ENCODE results near the gene HOXC6.

The HOXC6 gene

DNA sequence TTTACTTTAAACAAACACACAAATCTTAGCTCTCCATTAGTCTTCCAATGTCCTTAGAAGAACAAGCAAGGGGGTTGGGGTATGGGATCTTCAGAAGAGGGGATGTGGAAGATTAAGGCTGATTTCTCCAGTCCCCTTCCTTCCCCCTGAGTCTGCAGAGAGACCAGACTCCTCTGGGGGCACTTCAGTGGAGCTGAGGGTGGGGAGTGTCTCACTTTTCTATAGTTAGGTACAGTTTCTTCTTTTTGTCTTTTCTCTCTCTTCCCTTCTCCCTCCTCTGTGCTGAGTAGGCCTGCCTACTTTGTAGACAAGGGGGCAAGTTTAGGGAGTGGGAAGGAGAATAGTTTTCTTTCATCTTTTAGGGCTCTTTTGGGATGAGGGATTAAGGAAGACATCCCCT is 27.9 kb downstream of the HOXC6 start:
- DNase-seq (ENCODE audit: low read depth): no peak
- TF ChIP-seq, protein P1, sequence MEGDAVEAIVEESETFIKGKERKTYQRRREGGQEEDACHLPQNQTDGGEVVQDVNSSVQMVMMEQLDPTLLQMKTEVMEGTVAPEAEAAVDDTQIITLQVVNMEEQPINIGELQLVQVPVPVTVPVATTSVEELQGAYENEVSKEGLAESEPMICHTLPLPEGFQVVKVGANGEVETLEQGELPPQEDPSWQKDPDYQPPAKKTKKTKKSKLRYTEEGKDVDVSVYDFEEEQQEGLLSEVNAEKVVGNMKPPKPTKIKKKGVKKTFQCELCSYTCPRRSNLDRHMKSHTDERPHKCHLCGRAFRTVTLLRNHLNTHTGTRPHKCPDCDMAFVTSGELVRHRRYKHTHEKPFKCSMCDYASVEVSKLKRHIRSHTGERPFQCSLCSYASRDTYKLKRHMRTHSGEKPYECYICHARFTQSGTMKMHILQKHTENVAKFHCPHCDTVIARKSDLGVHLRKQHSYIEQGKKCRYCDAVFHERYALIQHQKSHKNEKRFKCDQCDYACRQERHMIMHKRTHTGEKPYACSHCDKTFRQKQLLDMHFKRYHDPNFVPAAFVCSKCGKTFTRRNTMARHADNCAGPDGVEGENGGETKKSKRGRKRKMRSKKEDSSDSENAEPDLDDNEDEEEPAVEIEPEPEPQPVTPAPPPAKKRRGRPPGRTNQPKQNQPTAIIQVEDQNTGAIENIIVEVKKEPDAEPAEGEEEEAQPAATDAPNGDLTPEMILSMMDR (IDR thresholded peaks at IDR 0.05; ENCODE audit: low read depth, low read length, missing control alignments): no peak
- H3K4me3 ChIP-seq (ENCODE audit: low read depth, low read length): no peak overlapping the region

DNA sequence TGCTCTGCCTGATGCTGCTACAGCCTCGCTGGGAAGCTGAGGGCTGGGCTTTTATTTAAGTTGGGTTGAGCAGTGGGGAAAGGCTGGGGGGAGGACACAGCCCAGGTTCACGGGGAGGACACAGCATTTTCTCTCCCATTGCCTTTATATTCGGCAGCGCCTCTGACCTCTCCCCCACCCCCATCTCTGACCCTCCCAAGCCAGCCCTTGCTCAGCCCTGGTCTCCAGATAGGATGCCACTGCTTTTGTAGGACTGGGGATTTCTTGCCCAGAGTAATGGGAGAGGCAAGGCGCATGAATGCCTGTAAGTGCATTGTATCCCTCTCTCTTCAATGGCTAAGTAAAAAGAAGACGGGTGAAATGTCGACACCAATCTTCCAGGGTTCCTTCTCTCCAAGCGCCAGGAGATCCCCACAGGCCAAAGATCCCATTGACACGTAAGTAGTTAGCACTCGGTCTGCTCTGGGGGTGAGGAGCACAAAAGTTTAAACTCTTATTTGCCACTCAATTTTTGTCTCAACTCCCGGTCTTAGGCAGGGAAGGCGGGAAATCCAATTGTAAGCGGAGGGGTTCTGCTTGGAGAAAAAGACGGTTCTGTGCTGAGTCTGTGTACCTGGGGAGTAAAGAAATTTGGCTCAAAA is 30.0 kb downstream of the HOXC6 start:
- TF ChIP-seq, protein P1 (IDR thresholded peaks at IDR 0.05; ENCODE audit: low read depth, low read length, missing control alignments): no peak
- no peak overlapping the region for H3K4me3 ChIP-seq (ENCODE audit: low read depth, low read length)
- DNase-seq (ENCODE audit: low read depth): no peak

DNA sequence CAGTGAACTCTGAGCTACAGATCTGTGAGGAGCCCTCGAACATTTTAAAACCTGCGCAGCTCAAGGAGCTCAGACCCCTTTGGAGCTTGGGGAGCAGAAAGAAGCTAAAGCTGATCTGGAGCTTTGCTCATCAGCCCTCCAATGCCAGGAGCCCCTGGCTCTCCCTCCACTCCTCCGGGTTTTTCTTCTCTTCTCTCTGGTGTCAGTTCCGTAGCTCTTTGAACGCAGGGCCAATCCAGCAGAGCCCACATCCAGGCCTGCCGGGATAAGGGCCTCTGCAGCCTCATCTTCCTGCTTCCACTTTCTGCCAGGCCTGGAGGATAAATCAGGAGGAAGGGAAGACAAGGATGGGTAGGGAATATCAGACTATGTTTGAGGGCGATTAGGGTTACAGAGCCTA is 31.4 kb downstream of the HOXC6 start:
- TF ChIP-seq, protein P1 (IDR thresholded peaks at IDR 0.05; ENCODE audit: low read depth, low read length, missing control alignments): no peak
- no peak for DNase-seq (ENCODE audit: low read depth)
- H3K4me3 ChIP-seq (ENCODE audit: low read depth, low read length): no peak overlapping the region

DNA sequence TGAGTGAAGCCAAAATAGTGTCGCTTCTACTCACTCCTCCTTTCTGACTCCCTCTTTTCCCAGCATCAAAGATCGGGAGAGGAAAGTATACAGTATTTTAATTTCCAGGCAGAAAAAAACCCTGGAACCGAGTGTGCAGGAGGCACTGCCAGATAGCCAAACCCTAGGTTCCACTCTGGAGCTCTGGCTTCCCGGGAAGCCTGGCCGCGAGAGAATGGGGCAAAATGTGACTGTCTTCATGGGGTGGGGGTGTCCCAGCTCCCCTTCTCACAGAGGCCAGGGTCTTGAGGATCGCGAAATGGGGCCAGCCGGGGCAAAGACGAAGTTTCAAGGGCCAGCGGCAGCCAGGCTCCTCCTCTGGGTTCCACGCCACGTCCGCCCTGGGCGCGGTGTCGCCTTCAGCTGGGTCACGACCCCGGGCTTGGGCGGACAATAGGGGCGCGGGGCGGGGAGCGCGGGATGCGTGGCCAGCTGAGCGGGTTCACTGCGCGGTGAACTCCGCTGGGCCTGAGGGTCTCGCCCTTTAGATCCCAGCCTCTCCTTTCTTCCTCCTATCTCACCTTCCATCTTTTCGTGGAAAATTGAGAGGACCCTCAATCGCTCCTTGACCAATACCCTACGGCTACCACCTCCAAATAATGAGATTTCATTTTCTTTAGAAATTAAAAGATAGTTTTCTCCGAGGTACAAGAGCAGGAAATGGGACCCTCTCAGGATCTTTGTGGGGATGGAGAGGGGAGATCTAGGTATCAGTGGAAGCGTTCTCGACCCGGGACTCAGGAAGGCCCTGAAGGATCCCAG is 32.1 kb downstream of the HOXC6 start:
- no peak for DNase-seq (ENCODE audit: low read depth)
- no peak overlapping the region for H3K4me3 ChIP-seq (ENCODE audit: low read depth, low read length)
- TF ChIP-seq, protein P1 (IDR thresholded peaks at IDR 0.05; ENCODE audit: low read depth, low read length, missing control alignments): no peak

DNA sequence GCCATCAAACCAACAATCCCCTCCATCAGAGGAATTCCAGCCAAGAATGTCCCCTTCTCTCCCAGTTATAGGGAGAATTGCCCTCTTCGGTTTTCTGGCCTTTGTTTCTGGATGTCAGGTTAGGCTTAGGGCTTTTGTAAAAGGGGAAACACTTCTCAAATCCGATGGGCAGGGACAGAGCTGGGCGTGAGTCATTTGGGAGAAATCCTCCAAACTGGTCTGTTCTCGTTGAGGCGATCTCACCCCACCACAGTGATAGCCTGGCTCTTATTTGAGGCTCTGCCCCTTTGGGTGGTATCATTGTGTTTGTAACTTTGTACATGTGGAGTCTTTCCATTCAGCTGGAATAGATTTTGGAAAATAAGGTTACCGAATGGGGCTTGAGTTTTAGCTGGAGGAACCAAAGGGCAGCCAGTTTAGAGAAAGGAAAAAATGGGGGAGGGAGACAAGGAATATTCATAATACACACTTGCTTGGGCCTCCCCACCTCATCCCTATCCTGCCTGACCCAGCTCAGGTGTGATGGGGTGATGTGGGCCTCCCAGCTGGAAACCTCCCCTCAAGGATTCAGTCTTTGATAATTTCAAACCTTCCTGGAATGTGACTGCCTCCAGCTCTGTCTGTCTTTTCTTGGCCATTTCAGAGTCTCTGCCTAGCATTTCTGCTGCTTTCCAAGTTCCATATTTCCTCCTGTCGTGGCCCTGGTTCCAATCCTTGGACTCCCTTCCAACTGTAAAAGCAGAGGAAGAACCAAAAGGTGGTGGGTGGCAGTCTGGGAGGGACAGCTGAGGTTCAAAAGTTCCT is 32.9 kb downstream of the HOXC6 start:
- no peak overlapping the region for H3K4me3 ChIP-seq (ENCODE audit: low read depth, low read length)
- TF ChIP-seq, protein P1 (IDR thresholded peaks at IDR 0.05; ENCODE audit: low read depth, low read length, missing control alignments): no peak
- no peak for DNase-seq (ENCODE audit: low read depth)

DNA sequence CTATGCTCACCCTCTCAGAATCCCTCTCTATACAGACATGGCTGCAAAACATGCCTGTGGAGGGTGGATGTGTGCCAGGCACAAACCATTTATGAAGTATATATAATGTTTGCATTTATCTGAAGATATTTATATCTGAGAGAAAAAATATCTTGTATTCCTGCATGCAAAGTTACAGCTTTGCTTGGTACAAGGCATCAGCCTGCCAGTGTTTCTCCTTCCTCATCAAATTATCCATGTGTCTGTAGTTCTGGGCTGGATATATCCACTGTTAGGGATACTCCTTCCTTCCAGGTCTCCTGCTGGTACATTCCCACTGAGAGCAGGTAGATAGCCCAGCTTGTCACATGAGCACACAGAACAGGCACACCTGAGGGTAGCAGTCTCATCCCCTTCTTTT is 37.4 kb downstream of the HOXC6 start:
- TF ChIP-seq, protein P1 (IDR thresholded peaks at IDR 0.05; ENCODE audit: low read depth, low read length, missing control alignments): no peak

More for the DNA sequence above, 37.4 kb downstream of the HOXC6 start:
- no peak for DNase-seq (ENCODE audit: low read depth)
- no peak overlapping the region for H3K4me3 ChIP-seq (ENCODE audit: low read depth, low read length)

Measured in GM12864 (cell line).